DOHH2 (cell line): Measurements from ENCODE around the gene SLC35F4.
A peak's percentile ranks its signal among the peaks of the same experiment; 100 is the strongest.

Experiments
- H3F3A ChIP-seq: fragments of 200-600 bp; sonication (generic), shearing (Covaris generic); 2 replicates; pipeline ENCODE4 v1.6.0; 2016; ENCODE audit warnings: antibody characterized with exemption, mild to moderate bottlenecking; ENCODE audit not compliant: control insufficient read depth, insufficient read depth
- H3K27ac ChIP-seq: fragments of 200-600 bp; sonication (generic); 2 replicates; pipeline ENCODE4 v1.5.1; 2014; ENCODE audit warnings: low read depth, mild to moderate bottlenecking, low read length, moderate library complexity
- H3K27me3 ChIP-seq: fragments of 200-600 bp; sonication (generic); 2 replicates; pipeline ENCODE4 v1.6.1; 2014; ENCODE audit warnings: mild to moderate bottlenecking, low read length, mixed read lengths; ENCODE audit not compliant: control insufficient read depth
- H3K36me3 ChIP-seq: fragments of 200-600 bp; sonication (generic); 2 replicates; pipeline ENCODE4 v1.6.1; 2014; ENCODE audit warnings: mild to moderate bottlenecking, low read length, moderate library complexity, mixed read lengths; ENCODE audit not compliant: control insufficient read depth
- H3K4me1 ChIP-seq: fragments of 200-600 bp; sonication (generic); 2 replicates; pipeline ENCODE4 v1.6.1; 2014; ENCODE audit warnings: mild to moderate bottlenecking, low read length, mixed read lengths; ENCODE audit not compliant: control insufficient read depth
- H3K4me2 ChIP-seq: fragments of 200-600 bp; sonication (generic); 2 replicates; pipeline ENCODE4 v1.6.0; 2014; ENCODE audit warnings: mild to moderate bottlenecking, low read length, moderate library complexity
- H3K4me3 ChIP-seq: fragments of 200-600 bp; sonication (generic); 2 replicates; pipeline ENCODE4 v1.5.1; 2014; ENCODE audit warnings: mild to moderate bottlenecking, low read length, mixed read lengths
- H3K79me2 ChIP-seq: fragments of 200-600 bp; sonication (generic); 2 replicates; pipeline ENCODE4 v1.6.1; 2014; ENCODE audit warnings: mild to moderate bottlenecking, low read length, mixed read lengths; ENCODE audit not compliant: control insufficient read depth
- H3K9me2 ChIP-seq: fragments of 200-600 bp; sonication (generic); replicated peaks from 2 replicates; pipeline ENCODE4 v1.6.1; 2014; ENCODE audit warnings: mild to moderate bottlenecking, low read length, mixed read lengths; ENCODE audit not compliant: control insufficient read depth
- H3K9me3 ChIP-seq: fragments of 200-600 bp; sonication (generic); 2 replicates; pipeline ENCODE4 v1.6.1; 2014; ENCODE audit warnings: antibody characterized with exemption, low read length, mixed read lengths; ENCODE audit not compliant: control insufficient read depth, insufficient read depth
- H4K20me1 ChIP-seq: fragments of 200-600 bp; sonication (generic); 2 replicates; pipeline ENCODE4 v1.6.0; 2014; ENCODE audit warnings: low read depth, mild to moderate bottlenecking, antibody characterized with exemption, low read length, moderate library complexity; ENCODE audit not compliant: control insufficient read depth, insufficient read depth
- EZH2phosphoT487 ChIP-seq: fragments of 200-600 bp; sonication (generic); IDR thresholded peaks from 2 replicates; pipeline ENCODE4 v1.6.1; 2017; ENCODE audit warnings: borderline replicate concordance, mild to moderate bottlenecking, antibody characterized with exemption, low read length, moderate library complexity, mixed read lengths
- TF ChIP-seq, protein P1 (sequence below): fragments of 200-600 bp; sonication (generic); IDR thresholded peaks from one replicate; pipeline ENCODE4 v1.5.1; 2014; ENCODE audit warnings: antibody characterized with exemption, mild to moderate bottlenecking, low read depth, low read length; ENCODE audit not compliant: poor library complexity, severe bottlenecking

Gene SLC35F4

DNA sequence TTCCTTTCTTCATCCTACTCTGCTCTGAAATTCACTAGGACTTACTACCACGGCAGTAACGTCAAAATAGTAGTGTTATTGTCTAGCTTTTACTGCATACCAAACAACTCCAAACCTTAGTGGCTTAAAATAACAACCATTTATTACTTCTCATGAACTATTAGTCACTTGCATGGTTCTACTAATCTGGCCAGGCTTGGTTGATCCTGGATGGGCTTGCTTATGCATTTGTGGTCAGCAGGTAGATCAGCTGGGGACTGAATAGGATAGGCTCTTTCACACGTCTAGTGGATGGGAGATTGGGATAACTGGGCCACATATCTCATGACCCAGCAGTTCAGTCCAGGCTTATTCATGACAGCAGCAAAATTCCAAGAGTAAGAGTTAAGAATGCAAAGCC is 9.4 kb upstream of the SLC35F4 start:
- no peaks in the 10 kb centered on the region for H3K79me2 ChIP-seq
- H3K4me1 ChIP-seq, result no peaks in the 10 kb centered on the region
- no peak overlapping the region for H3K27ac ChIP-seq
- no peak for TF ChIP-seq EZH2phosphoT487
- TF ChIP-seq, protein P1, sequence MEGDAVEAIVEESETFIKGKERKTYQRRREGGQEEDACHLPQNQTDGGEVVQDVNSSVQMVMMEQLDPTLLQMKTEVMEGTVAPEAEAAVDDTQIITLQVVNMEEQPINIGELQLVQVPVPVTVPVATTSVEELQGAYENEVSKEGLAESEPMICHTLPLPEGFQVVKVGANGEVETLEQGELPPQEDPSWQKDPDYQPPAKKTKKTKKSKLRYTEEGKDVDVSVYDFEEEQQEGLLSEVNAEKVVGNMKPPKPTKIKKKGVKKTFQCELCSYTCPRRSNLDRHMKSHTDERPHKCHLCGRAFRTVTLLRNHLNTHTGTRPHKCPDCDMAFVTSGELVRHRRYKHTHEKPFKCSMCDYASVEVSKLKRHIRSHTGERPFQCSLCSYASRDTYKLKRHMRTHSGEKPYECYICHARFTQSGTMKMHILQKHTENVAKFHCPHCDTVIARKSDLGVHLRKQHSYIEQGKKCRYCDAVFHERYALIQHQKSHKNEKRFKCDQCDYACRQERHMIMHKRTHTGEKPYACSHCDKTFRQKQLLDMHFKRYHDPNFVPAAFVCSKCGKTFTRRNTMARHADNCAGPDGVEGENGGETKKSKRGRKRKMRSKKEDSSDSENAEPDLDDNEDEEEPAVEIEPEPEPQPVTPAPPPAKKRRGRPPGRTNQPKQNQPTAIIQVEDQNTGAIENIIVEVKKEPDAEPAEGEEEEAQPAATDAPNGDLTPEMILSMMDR, result no peak
- no peaks in the 10 kb centered on the region for H3K9me2 ChIP-seq
- no peak overlapping the region for H3K4me2 ChIP-seq
- H4K20me1 ChIP-seq, result no peaks in the 10 kb centered on the region
- H3K36me3 ChIP-seq, result no peaks in the 10 kb centered on the region
- H3K9me3 ChIP-seq, result no peaks in the 10 kb centered on the region
- no peak overlapping the region for H3K4me3 ChIP-seq
- no peaks in the 10 kb centered on the region for H3K27me3 ChIP-seq
- H3F3A ChIP-seq, result no peaks in the 10 kb centered on the region

GRCh38 chr14:57871459-57872080 is 5.7 kb upstream of the SLC35F4 start:
- no peaks in the 10 kb centered on the region for H3K9me2 ChIP-seq
- H3K4me2 ChIP-seq, result no peak overlapping the region
- no peaks in the 10 kb centered on the region for H3F3A ChIP-seq
- no peaks in the 10 kb centered on the region for H3K36me3 ChIP-seq
- no peaks in the 10 kb centered on the region for H3K9me3 ChIP-seq
- no peaks in the 10 kb centered on the region for H3K27me3 ChIP-seq
- no peaks in the 10 kb centered on the region for H4K20me1 ChIP-seq
- no peaks in the 10 kb centered on the region for H3K79me2 ChIP-seq
- H3K4me3 ChIP-seq, result no peak overlapping the region
- TF ChIP-seq, protein P1, result peak; percentile 69
- TF ChIP-seq EZH2phosphoT487, result no peak
- no peak overlapping the region for H3K27ac ChIP-seq
- no peaks in the 10 kb centered on the region for H3K4me1 ChIP-seq

DNA sequence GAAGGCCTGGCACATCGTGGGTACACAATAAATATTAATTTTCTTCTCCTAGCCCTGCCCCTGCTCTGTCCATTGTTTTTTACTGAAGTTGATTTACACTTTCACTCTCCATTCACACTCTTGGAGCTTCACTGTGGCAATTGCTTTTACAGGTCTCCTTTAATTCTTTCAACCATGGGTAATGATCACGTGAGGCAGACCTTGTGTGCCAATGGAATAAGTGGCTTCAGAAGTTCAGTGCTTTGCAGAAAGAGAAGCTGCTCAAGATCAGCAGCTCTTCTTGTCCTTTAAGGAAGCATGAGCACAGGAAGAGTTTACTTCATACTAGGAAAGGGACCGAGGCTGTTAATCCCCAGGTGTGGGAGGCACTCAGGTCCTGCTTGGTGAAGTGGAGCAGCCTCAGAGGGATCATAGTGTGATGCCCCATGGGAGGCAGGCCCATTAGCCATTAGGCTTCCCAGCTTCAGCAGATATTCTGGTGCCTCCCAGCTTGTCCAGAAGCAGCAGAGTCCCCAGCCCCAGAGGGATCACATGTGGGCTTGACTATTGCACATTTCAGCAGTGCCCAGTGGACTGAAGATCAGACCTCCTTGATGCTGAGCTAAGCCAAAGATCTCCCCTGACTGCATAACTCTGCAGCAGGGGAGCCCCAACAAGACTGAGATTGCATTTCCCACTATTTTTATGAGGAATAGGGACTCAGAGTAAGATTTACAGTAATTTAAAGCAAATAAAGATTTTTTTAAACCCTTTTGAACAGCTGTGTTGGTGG is 5.0 kb upstream of the SLC35F4 start:
- Histone ChIP-seq H3K27ac (no peak overlapping the region), H3K27me3 (no peaks in the 10 kb centered on the region), H3K9me3 (no peaks in the 10 kb centered on the region), H3K4me2 (no peak overlapping the region), H3K4me3 (no peak overlapping the region), H3K79me2 (no peaks in the 10 kb centered on the region), H4K20me1 (no peaks in the 10 kb centered on the region), H3K36me3 (no peaks in the 10 kb centered on the region), H3F3A (no peaks in the 10 kb centered on the region), H3K4me1 (no peaks in the 10 kb centered on the region), H3K9me2 (no peaks in the 10 kb centered on the region)
- no peak for TF ChIP-seq EZH2phosphoT487
- TF ChIP-seq, protein P1, result no peak
